ENCODE results near the gene TNFSF11. TPM values are rescaled to one million over a fixed set of nuclear protein-coding genes. Genes with fewer than 3 reads are reported as not detected.

Gene TNFSF11
- total and polyA plus RNA-seq, 2 donors (not counting 1 experiment from before 2014, with no cell fraction given), result not detected

GRCh38 chr13:42615691-42616090, 41.7 kb downstream of the TNFSF11 start:
- Histone ChIP-seq H3K36me3 (ENCODE audit: control insufficient read depth, insufficient read depth, low read length) (no peaks in the 10 kb centered on the region), H3K9ac (ENCODE audit: insufficient read depth, low read length) (no peak overlapping the region), H3K27me3 (ENCODE audit: control insufficient read depth, insufficient read depth, low read length) (peaks cover 3% of the 10 kb centered on the region), H3K9me3 (ENCODE audit: control insufficient read depth, insufficient read depth, low read depth, low read length) (no peaks in the 10 kb centered on the region), H4K20me1 (ENCODE audit: control insufficient read depth, extremely low read depth, insufficient read depth, low read length) (no peaks in the 10 kb centered on the region), H3K4me2 (ENCODE audit: extremely low read depth, insufficient read depth, low read length) (no peak overlapping the region), H3K4me3 (replicated peaks in 1 of 4; ENCODE audit: control extremely low read depth in 1 of 4, insufficient read depth in 1 of 4, low read depth in 3 of 4, low read length in 4 of 4) (no peak overlapping the region), H2AFZ (ENCODE audit: low read length) (no peak overlapping the region), H3K79me2 (ENCODE audit: control insufficient read depth, insufficient read depth, low read length) (no peaks in the 10 kb centered on the region), H3K27ac (ENCODE audit: insufficient read depth, low read length) (no peak overlapping the region), H3K4me1 (ENCODE audit: control insufficient read depth, extremely low read depth, insufficient read depth, low read length) (no peaks in the 10 kb centered on the region)
- peak; percentile 2 to 47 for DNase-seq (ENCODE audit: low read depth in 2 of 2)
- TF ChIP-seq CTCF (conservative IDR thresholded peaks at IDR 0.05 in 1 of 2, IDR thresholded peaks at IDR 0.05 in 1 of 2; ENCODE audit: low read depth in 1 of 2, low read length in 2 of 2), result no peak
- TF ChIP-seq EZH2 (IDR thresholded peaks at IDR 0.05; ENCODE audit: low read length, missing control alignments), result no peak

- no peaks in the 10 kb centered on the region for H3K4me1 ChIP-seq (ENCODE audit: control insufficient read depth, extremely low read depth, insufficient read depth, low read length)
- H3K27me3 ChIP-seq (ENCODE audit: control insufficient read depth, insufficient read depth, low read length), result peaks cover 3% of the 10 kb centered on the region
- no peak overlapping the region for H3K4me2 ChIP-seq (ENCODE audit: extremely low read depth, insufficient read depth, low read length)
- H3K27ac ChIP-seq (ENCODE audit: insufficient read depth, low read length), result no peak overlapping the region
- H2AFZ ChIP-seq (ENCODE audit: low read length), result no peak overlapping the region
- no peak overlapping the region for H3K9ac ChIP-seq (ENCODE audit: insufficient read depth, low read length)
- H3K4me3 ChIP-seq (replicated peaks in 1 of 4; ENCODE audit: control extremely low read depth in 1 of 4, insufficient read depth in 1 of 4, low read depth in 3 of 4, low read length in 4 of 4), result no peak overlapping the region
- no peaks in the 10 kb centered on the region for H4K20me1 ChIP-seq (ENCODE audit: control insufficient read depth, extremely low read depth, insufficient read depth, low read length)
- no peaks in the 10 kb centered on the region for H3K9me3 ChIP-seq (ENCODE audit: control insufficient read depth, insufficient read depth, low read depth, low read length)
- H3K79me2 ChIP-seq (ENCODE audit: control insufficient read depth, insufficient read depth, low read length), result no peaks in the 10 kb centered on the region
- DNase-seq (ENCODE audit: low read depth in 2 of 2), result no peak
- TF ChIP-seq CTCF (conservative IDR thresholded peaks at IDR 0.05 in 1 of 2, IDR thresholded peaks at IDR 0.05 in 1 of 2; ENCODE audit: low read depth in 1 of 2, low read length in 2 of 2), result no peak
- no peak for TF ChIP-seq EZH2 (IDR thresholded peaks at IDR 0.05; ENCODE audit: low read length, missing control alignments)
- no peaks in the 10 kb centered on the region for H3K36me3 ChIP-seq (ENCODE audit: control insufficient read depth, insufficient read depth, low read length)
Observed at GRCh38 chr13:42617221-42617620, 43.3 kb downstream of the TNFSF11 start.

- H2AFZ ChIP-seq (ENCODE audit: low read length), result no peak overlapping the region
- H3K36me3 ChIP-seq (ENCODE audit: control insufficient read depth, insufficient read depth, low read length), result no peaks in the 10 kb centered on the region
- no peaks in the 10 kb centered on the region for H4K20me1 ChIP-seq (ENCODE audit: control insufficient read depth, extremely low read depth, insufficient read depth, low read length)
- no peak overlapping the region for H3K9ac ChIP-seq (ENCODE audit: insufficient read depth, low read length)
- H3K9me3 ChIP-seq (ENCODE audit: control insufficient read depth, insufficient read depth, low read depth, low read length), result no peaks in the 10 kb centered on the region
- H3K4me3 ChIP-seq (replicated peaks in 1 of 4; ENCODE audit: control extremely low read depth in 1 of 4, insufficient read depth in 1 of 4, low read depth in 3 of 4, low read length in 4 of 4), result no peak overlapping the region
- H3K79me2 ChIP-seq (ENCODE audit: control insufficient read depth, insufficient read depth, low read length), result no peaks in the 10 kb centered on the region
- TF ChIP-seq EZH2 (IDR thresholded peaks at IDR 0.05; ENCODE audit: low read length, missing control alignments) (no peak), CTCF (conservative IDR thresholded peaks at IDR 0.05 in 1 of 2, IDR thresholded peaks at IDR 0.05 in 1 of 2; ENCODE audit: low read depth in 1 of 2, low read length in 2 of 2) (no peak)
- no peaks in the 10 kb centered on the region for H3K4me1 ChIP-seq (ENCODE audit: control insufficient read depth, extremely low read depth, insufficient read depth, low read length)
- H3K4me2 ChIP-seq (ENCODE audit: extremely low read depth, insufficient read depth, low read length), result no peak overlapping the region
- DNase-seq (ENCODE audit: low read depth in 2 of 2), result no peak
- peaks cover 16% of the 10 kb centered on the region for H3K27me3 ChIP-seq (ENCODE audit: control insufficient read depth, insufficient read depth, low read length)
- H3K27ac ChIP-seq (ENCODE audit: insufficient read depth, low read length), result no peak overlapping the region
Observed at GRCh38 chr13:42623916-42624315, 50.0 kb downstream of the TNFSF11 start.
